Activated CD8-positive, alpha-beta T cell treated with anti-CD3 and anti-CD28 coated beads for 36 hours (primary cell): ENCODE measurements around the gene EPHA4. TPM values are rescaled to one million over a fixed set of nuclear protein-coding genes. Genes with fewer than 3 reads are reported as not detected.
A peak's percentile ranks its signal among the peaks of the same experiment; 100 is the strongest.

Experiments
- ATAC-seq: fragments of 200-7000 bp; cut with Tn5 transposase; one replicate; pipeline ENCODE4 v1.10.0; 2021; ENCODE audit warnings: mild to moderate bottlenecking, moderate library complexity
- CTCF ChIA-PET: fragments of 350-600 bp; sonication (Branson Sonifier 250); formaldehyde crosslinking; loops from one replicate; lab custom pipeline; 2021; ENCODE audit warnings: antibody characterized with exemption; lab: Charles Lee
- POLR2A ChIA-PET: fragments of 350-600 bp; sonication (Branson Sonifier 250); formaldehyde crosslinking; loops from one replicate; lab custom pipeline; 2021; ENCODE audit warnings: antibody characterized with exemption; lab: Charles Lee
- DNase-seq: peaks from one replicate; pipeline ENCODE4 v3.0.0-alpha.2; 2020
- H3K27ac Mint-ChIP-seq: one replicate; pipeline ENCODE4 v1.8.0; 2021; ENCODE audit warnings: mild to moderate bottlenecking, mixed read lengths
- H3K27me3 Mint-ChIP-seq: one replicate; pipeline ENCODE4 v1.8.0; 2021; ENCODE audit warnings: mixed read lengths
- H3K36me3 Mint-ChIP-seq: one replicate; pipeline ENCODE4 v1.8.0; 2021; ENCODE audit warnings: low read depth, mixed read lengths
- H3K4me1 Mint-ChIP-seq: one replicate; pipeline ENCODE4 v1.8.0; 2021; ENCODE audit warnings: low read depth, mixed read lengths
- H3K4me3 Mint-ChIP-seq: one replicate; pipeline ENCODE4 v1.8.0; 2021; ENCODE audit warnings: mild to moderate bottlenecking, moderate library complexity, mixed read lengths
- H3K9me3 Mint-ChIP-seq: one replicate; pipeline ENCODE4 v1.8.0; 2021; ENCODE audit warnings: mixed read lengths
- CTCF ChIP-seq: fragments of 200-600 bp; IDR thresholded peaks from one replicate; pipeline ENCODE4 v1.8.0; 2022; ENCODE audit warnings: antibody characterized with exemption, mild to moderate bottlenecking
- intact Hi-C: fragments of 100-400 bp; cut with micrococcal nuclease; formaldehyde crosslinking; loops from one replicate; pipeline ENCODE4 v1.10.0; 2022
- total RNA-seq, 2 experiments: library from RNA; stranded (reverse); gene quantifications; one replicate each; pipeline ENCODE4 v1.2.3, GENCODE V29; 2021

EPHA4 gene
- total RNA-seq: 1 to 10 TPM; 1.8 to 2.3 TPM

- DNase-seq (peak; percentile 80), ATAC-seq (peak; percentile 95)
- Mint-ChIP-seq H3K27ac (peak within 1 kb of the TSS; percentile 33), H3K36me3 (no peaks in the 10 kb centered on the region), H3K9me3 (no peaks in the 10 kb centered on the region), H3K4me3 (peak within 1 kb of the TSS; percentile 83), H3K4me1 (peaks cover 21% of the 10 kb centered on the region), H3K27me3 (peaks cover 60% of the 10 kb centered on the region)
- intact Hi-C loops: loop anchor here (5.0 to 10.0 kb wide), 3 partner anchors 188 to 1838 kb away; no protein-coding TSS in a partner anchor
- no peak for TF ChIP-seq CTCF
- CTCF ChIA-PET: interaction anchor here (1.1 to 2.1 kb wide), 9 partner anchors 13 to 1834 kb away, joined by 3 to 8 read pairs (median 5); no protein-coding TSS in a partner anchor
- POLR2A ChIA-PET: interaction anchor here (0.5 to 0.9 kb wide), 2 partner anchors 54 to 384 kb away, joined by 3 read pairs; no protein-coding TSS in a partner anchor
Measured at GRCh38 chr2:221572219-221572820, at the start of gene EPHA4. EPHA4 (minus strand) TSS chr2:221572304; CDS start chr2:221572248, 56 bp downstream.

GRCh38 chr2:221618007-221618406 is 45.9 kb upstream of the EPHA4 start:
- DNase-seq: no peak
- intact Hi-C loops: no loop called here
- Mint-ChIP-seq H3K4me1 (no peaks in the 10 kb centered on the region), H3K36me3 (no peaks in the 10 kb centered on the region), H3K27ac (no peak overlapping the region), H3K4me3 (no peak overlapping the region), H3K27me3 (peaks cover 8% of the 10 kb centered on the region), H3K9me3 (no peaks in the 10 kb centered on the region)
- no peak for TF ChIP-seq CTCF
- ATAC-seq: no peak
- CTCF ChIA-PET: no interaction called here
- POLR2A ChIA-PET: no interaction called here

GRCh38 chr2:221616561-221616960 is 44.5 kb upstream of the EPHA4 start:
- no peak overlapping the region for H3K4me3 Mint-ChIP-seq

GRCh38 chr2:221614274-221614673 is 42.2 kb upstream of the EPHA4 start:
- intact Hi-C loops: no loop called here
- no peak for DNase-seq
- no peaks in the 10 kb centered on the region for H3K9me3 Mint-ChIP-seq
- no peaks in the 10 kb centered on the region for H3K4me1 Mint-ChIP-seq
- no peak for ATAC-seq
- no peak overlapping the region for H3K27ac Mint-ChIP-seq
- H3K4me3 Mint-ChIP-seq: no peak overlapping the region
- CTCF ChIA-PET: no interaction called here
- no peaks in the 10 kb centered on the region for H3K36me3 Mint-ChIP-seq
- no peak for TF ChIP-seq CTCF
- POLR2A ChIA-PET: no interaction called here
- H3K27me3 Mint-ChIP-seq: peaks cover 21% of the 10 kb centered on the region

More at GRCh38 chr2:221616561-221616960, 44.5 kb upstream of the EPHA4 start:
- ChIA-PET CTCF (no interaction called here), POLR2A (no interaction called here)
- H3K27me3 Mint-ChIP-seq: peaks cover 15% of the 10 kb centered on the region
- no peak overlapping the region for H3K27ac Mint-ChIP-seq
- ATAC-seq (no peak), DNase-seq (no peak)
- H3K9me3 Mint-ChIP-seq: no peaks in the 10 kb centered on the region
- no peak for TF ChIP-seq CTCF
- intact Hi-C loops: no loop called here
- no peaks in the 10 kb centered on the region for H3K36me3 Mint-ChIP-seq
- no peaks in the 10 kb centered on the region for H3K4me1 Mint-ChIP-seq

GRCh38 chr2:221612800-221613199 is 40.7 kb upstream of the EPHA4 start:
- Mint-ChIP-seq H3K4me3 (no peak overlapping the region), H3K36me3 (no peaks in the 10 kb centered on the region), H3K27ac (no peak overlapping the region), H3K9me3 (no peaks in the 10 kb centered on the region), H3K27me3 (peaks cover 16% of the 10 kb centered on the region), H3K4me1 (no peaks in the 10 kb centered on the region)
- no peak for TF ChIP-seq CTCF
- DNase-seq: no peak
- ATAC-seq: no peak
- ChIA-PET POLR2A (no interaction called here), CTCF (no interaction called here)
- intact Hi-C loops: no loop called here
